Measurements from ENCODE around the gene TMPRSS6.

TMPRSS6 gene

DNA sequence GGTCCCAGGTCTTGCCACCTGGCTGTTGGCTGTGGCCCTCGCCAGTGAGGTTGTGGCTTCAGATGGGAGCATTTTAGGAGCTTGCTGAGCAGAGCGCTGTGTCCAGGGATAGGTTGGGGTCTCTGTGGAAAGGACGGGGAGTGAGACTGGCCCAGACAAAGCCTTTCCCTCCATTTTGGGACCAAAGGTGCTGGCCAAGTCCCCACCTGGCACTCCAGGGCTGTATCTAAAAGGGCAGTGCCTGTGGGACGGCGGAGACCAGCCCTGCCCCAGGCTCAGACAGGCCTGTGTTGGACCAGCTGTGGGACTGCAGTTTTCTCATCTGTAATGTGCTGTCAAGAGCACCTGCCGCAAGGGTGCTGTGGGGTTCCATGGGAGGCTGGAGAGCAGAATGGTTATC is 62.9 kb downstream of the TMPRSS6 start:
- DNase-seq = no peak

DNA sequence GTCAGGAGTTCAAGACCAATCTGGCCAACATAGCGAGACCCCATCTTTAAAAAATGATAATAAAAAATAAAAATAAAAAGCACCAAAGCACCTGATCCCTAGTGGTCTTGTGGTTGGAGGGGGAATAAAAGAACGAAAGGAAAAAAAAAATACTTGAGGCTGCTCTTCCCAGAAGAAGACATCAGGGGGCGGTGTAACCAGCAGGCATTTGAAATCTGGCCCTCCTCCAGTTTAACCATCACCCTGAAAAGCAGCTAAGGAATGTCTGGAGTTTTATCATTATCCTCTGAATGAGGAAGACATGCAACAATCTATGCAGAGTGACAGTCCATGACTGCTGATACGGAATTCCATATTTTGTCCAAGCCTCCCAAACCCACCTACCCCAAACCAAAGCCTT is 63.6 kb downstream of the TMPRSS6 start:
- no peak for DNase-seq

DNA sequence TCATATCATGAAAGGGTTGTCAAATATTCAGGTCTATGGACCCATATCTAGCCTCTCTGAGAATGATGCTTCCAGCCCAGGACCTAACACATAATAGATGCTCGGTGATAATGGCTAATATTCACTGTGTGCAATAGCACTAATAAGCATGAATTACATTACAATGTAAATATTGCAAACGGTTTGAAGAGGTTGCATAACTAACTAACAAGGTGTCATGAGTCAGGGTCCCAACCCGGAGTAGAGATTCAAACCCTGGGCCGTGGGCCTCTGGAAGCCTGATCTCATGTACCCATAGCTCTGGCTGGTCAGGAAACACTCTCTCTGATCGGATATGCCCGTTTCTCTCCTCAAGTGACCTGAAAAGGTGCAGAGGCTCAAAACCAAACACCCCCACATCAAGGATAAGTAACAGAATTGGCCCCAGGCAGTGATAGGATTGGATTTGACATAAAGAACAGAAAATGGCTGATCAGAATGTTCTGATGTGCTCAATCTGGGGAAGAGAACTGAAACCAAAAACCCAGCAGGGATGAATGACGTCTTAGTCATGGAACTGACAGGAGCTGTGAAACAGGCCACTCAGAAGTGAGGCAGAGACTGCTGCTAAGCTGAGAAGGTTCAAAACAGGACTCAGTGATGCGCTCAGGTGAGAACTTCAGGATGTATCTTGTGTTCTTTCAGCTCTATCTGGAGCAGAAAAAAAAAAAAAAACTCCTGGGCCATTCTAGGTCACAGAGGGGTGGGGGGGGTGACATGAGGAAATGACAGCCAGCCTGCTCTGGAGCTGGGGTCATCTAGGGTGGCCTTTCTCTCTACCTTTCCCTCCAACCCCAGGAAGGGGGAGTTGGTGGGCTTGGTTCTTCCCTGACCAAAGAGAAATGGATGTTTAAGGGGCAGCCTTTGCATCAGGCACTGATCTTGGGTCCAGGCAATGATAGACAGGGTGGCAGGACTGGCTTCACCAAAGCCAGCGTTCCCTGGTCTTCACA is 64.6 kb downstream of the TMPRSS6 start:
- DNase-seq = no peak

DNA sequence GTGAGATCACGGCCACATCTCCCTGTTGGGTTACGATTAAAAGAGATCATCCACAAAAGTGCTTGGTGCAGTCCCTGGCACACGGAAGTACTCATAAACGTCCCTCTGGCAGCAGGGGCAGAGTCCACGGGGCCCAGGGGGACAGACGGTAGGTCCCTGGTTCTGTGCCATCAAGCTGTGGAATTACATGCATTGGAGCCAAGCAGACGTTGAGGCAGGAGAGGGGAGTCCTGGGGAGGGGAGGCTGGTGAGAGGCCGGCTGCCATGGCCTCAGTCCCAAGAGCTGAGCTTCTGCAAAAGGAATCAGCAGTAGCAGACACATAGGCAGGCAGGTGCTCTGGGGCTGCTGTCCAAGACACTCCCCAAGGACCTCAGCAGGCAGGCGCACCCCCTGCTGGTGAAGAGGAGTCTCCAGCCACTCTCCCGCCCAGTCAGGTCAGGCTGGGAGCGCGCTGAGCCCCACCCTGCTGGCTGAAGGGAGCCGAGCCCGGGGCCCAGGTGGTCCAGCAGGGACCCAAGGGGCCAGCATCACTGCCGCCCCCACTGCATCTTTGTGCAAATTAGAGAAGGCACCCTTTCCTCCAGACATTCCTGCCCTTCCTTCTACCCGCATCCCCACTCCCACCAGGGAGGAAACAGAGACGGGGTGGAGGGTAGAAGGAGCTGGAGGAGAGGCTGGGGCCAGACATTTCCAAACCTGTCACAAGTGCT is 65.5 kb downstream of the TMPRSS6 start:
- peak; percentile 47 for DNase-seq

DNA sequence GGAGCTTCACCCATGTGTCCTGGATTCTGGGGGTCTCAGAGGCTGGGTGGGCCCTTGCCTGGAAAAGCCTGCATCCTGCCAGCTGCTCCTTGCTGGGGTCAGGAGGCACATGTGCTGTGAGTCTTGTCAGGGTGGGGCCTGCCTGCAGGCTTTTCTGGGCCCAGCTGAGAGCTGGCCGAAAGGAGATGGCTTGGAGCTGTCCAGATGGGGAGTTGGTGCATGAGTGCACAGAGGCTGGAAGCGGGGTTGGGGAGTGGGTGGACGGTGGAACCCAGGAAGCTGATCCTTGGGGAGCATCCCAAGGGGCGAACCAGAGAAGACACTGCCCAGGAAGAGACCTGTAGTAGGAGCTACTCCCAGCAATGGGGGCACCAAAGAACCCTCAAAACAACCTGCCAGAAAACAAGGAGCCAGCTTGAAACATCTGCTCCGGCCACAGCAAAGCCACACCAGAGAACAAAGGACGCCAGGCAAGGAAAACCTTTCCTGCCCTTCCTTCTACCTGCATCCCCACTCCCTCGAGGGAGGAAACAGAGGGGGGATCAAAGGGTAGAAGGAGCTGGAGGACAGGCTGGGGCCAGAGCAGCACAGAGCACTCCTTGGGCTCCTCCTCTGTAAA is 66.2 kb downstream of the TMPRSS6 start:
- DNase-seq = no peak

DNA sequence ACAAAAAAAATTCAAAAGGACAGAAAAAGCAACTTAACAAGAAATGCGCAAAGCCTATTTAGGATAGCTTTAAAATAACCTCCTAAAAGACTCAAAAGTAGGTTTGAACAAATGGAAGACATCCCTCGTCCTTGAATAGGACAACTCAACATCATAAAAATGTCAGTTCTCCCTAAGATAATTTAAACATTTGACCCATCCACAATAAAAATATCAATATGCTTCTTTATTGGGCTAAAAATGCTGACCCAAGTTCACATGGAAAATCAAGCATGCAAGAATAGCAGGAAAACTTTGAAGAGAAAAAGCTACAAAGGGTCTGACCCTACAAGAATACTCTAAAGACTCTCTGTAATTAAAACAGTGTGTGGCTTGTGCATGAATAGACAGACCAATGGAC is 70.0 kb downstream of the TMPRSS6 start:
- no peak for DNase-seq

DNA sequence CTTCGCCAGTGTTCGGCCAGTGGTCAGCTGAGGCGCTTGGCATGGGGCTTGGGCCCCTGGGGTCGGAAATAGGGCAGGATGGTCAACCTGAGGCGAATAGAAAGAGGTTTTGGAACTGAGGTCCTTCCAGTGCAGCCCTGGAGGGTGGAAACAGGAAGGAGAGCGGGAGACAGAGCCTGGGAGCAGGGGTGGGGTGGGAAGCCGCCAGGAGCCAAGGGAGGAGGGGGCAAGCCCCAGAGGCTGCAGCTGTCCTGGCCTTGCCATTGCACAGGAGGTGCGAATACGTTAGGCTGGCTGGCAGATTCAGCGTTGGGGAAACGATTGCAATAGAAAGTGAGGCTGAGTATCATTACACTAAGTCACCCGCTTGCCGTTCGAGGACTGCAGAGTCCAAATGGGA is 71.8 kb downstream of the TMPRSS6 start:
- DNase-seq = peak; percentile 50

DNA sequence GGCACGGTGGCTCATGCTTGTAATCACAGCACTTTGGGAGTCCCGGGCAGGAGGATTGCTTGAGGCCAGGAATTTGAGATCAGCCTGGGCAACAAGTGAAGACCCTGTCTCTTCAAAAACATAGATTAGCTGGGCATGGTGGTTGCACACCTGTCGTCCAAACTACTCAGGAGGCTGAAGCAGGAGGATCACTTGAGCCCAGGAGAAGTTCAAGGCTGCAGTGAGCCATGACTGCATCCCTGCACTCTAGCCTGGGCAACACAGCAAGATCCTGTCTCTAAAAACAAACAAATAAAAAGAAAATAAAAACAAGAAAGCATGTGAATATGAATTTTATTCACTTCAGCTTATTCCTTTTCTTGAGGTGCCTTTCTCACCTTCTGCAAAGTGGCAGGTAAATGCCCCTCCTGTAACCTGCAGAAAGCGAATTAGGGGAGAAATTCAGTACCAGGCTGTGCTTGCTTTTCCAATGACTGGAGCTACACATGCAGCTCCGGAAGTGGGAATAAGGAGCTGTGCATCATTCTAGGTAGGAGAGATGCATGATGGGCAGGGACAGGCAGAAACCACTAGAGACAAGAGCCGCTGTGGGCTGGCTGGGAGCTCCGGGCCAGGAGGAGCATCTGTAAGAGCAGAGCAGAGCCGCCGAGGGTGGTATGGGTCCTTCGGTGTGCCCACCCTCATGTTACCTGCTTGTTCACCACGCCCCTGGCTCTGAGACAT is 72.7 kb downstream of the TMPRSS6 start:
- no peak for DNase-seq

DNA sequence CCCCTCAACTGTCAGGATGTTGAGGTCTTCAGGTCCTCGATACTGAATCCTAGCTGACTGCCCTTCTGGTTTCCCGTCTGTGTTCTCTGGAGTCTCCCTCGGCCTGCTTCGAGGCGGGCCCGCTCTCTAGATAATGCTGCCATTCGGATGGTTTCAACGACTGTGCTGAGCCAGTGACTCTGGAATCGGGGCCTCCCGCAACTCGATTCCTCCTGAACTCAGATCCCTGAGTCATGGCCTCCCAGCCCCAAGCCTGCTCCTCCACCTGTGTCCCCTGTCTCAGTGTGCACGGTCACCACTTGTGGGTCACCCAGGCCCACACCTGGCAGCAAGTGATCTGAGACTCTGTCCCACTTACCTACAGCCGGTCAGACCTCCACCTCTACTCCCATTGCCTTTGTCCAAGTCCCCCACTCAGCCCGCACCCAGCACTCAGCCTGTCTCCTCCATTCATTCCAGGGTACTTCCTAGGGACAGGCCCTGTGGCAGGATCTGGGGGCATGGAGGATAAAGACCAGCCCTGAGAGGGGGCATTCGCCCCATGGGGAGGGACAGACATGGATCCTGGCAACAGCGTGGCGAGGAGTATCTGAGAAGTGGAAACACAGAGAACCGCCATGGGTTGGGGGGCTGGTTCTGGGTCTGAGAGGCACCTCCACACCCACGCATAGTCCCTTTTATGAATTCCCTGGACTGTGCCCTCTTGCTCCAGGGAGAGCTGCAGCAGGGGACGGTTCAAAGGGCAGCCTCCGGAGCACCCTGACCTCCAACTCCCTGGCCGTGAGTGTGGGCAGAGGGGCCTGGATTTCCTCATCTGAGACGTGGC is 75.7 kb downstream of the TMPRSS6 start:
- DNase-seq = no peak

DNA sequence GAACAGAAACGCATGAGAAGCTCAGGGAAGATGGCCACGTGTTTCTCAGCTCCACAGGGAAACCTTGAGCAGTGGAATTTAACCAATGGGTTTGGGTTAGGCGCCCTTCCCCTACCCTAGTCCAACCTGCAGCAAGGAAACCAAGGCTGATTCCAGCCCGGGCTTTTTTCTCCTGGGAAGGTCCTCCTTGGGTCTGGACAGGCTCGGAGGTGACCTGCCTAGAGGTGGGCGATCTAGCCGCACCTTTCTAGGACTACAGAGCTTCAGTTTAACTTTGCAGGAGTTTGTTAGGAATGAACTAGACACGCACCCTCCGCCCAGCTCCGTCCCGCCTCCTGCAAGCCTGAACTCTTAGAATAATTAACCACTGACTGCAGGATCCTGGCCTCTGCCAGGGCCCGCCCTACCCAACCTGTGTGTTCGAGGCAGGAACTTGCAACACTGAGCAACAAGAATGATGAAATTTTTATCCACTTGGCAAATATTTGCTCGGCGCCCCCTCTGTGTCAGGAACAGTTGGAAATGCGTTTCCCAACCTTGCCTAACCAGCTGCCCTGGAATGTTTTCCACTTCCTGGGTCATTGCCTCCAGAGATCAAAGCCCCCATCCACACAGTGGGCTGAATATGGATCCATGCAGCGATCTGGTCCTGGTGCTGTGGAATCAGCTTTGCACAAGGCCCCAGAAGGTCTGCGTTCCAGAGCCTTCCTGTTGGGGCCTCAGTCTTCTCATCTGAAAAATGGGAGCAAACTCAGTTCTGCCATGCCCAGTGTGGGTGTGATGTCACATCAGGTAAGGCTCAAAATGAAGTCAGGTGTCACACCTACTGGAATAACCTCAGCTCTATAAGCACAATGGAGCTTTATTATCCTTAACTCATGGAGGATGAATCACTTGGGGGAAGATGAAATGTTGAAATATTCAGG is 76.7 kb downstream of the TMPRSS6 start:
- DNase-seq = no peak

DNA sequence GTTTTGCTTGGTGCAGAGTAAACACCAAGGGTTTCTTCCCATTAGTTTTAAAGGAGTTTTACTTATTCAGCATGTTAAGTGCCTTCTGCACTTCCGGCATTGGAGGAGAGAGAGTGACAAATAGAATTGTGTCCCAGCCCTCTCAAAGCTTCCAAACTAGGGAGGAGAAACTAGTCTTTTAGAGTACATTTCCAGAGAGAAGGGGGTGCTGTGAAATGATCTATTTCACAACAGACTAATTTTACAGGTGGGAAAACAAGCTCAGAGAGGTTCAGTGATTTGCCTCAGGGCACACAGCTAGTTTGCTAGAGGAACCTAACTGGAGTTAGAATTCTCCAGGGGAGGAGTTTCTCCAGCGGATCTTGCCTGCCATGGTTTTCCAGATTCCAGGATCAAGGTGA is 77.4 kb downstream of the TMPRSS6 start:
- no peak for DNase-seq

DNA sequence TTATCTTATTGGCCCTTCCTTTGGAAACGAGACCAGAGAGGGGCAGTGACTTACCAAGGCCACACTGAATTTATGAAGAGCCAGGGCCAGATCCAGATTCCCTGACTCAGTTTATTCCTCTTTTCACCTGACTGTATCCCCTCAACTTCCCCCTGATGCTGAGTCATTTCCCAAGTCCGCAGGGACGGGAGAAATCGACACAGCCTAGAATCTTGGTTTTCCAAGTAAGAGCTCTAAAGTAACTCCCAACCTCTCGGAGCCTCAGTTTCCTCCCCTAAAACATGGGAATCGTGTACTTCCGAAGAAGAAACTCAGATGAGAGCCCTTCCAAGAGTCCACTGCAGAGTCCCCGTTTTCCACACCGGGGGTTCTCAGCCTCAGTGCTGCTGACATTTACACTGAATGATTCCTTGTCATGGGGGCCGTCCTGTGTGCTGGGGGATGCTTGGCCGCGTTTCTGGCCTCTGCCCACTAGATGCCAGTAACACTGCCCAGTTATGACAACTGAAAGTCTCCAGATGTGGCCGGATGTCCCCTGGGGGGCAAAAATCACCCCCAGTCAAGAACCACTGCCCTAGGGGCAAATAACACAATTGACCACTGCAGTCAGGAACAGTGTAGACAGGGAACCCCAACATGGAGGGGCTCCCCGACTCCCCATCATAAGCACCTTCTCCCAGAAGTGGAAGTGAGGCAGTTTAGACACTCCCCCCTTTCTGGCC is 78.8 kb downstream of the TMPRSS6 start:
- DNase-seq = no peak

DNA sequence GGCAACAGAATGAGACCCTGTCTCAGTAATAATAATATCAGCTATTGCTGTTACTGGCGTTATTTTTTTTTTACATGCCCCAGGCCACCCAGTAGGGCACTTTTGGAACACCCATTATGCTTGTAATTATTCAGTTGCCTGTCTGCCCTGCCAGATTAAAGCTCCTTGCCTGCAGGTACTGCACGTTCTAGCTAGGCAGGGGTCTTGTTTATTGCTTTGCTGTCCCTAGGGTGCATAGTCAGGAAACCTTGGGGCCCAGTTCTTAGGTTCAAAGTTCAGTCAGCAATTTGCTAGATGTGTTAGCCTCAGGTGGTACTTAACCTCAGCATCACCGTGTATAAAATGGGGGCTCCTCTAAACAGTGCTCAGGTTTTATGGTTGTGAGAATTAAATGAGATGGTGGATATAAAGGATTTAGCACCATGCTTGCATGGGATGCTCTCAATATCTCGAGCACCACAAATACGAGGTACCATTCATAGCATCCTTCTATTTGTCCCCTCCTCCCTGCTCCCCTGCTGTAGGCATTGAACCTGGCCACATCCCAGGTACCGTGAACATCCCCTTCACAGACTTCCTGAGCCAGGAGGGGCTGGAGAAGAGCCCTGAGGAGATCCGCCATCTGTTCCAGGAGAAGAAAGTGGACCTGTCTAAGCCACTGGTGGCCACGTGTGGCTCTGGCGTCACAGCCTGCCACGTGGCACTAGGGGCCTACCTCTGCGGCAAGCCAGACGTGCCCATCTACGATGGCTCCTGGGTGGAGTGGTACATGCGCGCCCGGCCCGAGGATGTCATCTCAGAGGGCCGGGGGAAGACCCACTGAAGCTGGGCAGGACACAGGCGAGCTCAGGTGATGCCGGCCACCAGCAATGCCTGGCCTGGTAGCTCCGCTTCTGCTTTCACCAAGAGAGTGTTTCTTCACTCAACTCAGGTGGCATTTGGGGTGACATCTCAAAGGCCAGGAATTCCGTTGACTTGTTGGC is 80.5 kb downstream of the TMPRSS6 start:
- DNase-seq = no peak

DNA sequence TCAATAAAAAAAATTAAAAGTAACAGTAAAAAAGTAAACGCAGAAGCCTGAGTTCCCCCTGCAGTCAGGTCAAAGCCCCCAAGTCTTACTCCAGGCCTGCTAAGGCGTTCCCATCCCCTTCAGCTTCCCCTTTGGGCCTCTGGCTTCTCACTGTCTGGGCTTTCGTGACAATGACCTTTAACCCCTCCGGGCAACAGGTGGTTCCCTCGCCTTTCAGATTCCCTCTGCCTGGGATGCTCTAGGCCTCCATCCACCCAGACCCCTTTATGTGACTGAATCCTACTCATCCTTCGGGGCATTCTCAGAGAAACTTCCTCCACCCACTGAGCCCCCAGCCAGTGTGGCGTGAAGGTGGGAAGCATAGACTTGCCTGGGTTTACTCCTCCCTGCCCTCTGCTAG is 82.0 kb downstream of the TMPRSS6 start:
- DNase-seq = no peak

DNA sequence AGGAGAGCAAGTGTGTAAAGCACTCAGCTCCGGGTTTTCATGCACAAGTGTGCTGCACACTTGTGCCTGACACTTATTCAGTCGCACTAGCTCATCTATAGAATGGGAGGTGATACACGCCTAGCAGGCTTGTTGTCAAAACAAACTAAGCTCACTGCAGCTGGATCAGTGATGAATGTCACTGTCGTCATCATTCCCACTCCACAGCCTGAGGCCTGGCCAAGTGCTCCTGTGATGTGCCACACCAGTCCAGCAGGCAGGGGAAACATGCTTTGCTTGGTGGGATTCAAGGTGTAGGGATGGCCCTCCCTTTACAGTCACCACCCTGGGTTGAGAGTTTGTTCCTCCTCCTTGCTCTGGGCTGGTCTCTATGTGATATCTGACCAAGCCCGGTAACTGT is 83.2 kb downstream of the TMPRSS6 start:
- DNase-seq = no peak

DNA sequence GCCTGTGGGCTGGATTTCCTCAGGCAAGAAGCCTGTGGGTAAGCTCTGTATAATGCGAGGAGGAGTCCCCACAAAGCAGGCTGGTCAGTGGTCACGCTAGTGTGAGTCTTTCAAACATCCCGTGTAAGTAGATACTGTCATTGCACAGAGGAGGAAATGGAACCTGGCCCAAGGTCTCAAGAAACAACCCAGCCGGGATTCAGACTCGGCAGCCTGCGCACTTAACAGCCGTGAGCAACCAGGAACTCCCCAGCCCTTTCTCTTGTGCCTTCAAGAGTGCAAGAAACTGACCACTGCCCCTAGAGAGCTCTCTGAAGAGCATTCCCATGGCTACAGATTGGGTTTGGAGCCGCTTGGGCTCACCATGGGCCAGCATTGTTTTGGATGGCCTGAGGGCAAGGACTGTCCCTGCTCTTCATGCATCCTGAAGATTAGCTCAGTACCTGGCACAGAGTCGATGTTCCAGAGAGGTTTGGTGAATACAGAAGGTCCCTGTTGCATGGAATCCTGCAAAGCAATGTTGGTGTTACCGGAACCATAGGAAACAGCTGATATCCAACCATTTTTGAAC is 83.9 kb downstream of the TMPRSS6 start:
- no peak for DNase-seq

DNA sequence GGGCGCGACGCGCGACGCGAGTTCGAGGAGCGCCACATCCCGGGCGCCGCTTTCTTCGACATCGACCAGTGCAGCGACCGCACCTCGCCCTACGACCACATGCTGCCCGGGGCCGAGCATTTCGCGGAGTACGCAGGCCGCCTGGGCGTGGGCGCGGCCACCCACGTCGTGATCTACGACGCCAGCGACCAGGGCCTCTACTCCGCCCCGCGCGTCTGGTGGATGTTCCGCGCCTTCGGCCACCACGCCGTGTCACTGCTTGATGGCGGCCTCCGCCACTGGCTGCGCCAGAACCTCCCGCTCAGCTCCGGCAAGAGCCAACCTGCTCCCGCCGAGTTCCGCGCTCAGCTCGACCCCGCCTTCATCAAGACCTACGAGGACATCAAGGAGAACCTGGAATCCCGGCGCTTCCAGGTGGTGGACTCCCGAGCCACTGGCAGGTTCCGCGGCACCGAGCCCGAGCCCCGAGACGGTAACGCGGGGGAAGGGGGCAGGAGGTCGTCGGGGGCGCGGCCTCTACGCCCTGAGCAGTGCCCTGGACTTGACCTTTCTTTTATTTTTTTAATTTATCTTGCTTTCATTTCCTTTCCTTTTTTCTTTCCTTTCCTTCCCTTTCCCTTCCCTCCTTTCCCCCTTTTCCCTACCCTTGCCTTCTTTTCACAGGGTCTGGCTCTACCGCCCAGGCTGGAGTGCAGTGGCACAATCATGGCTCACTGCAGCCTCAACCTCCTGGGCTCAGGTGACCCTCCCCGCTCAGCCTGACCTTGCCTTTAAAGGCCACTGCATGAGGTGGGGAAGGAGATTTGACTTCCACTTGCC is 85.0 kb downstream of the TMPRSS6 start:
- no peak for DNase-seq
